Activated naive CD4-positive, alpha-beta T cell treated with anti-CD3 and anti-CD28 coated beads for 36 hours (primary cell): ENCODE data around the gene GPHN. TPM values are rescaled to one million over a fixed set of nuclear protein-coding genes. Genes with fewer than 3 reads are reported as not detected.
"Not testable (repeated sequence)": the region's sequence is repeated elsewhere in the genome, so short reads cannot be mapped to it uniquely, and the experiment has no call there.

Experiments used
- CTCF ChIA-PET: fragments of 350-600 bp; sonication (Branson Sonifier 250); formaldehyde crosslinking; loops from one replicate; lab custom pipeline; 2021; ENCODE audit warnings: antibody characterized with exemption; lab: Charles Lee
- DNase-seq: peaks from one replicate; pipeline ENCODE4 v3.0.0-alpha.2; 2020
- H3K27ac Mint-ChIP-seq: one replicate; pipeline ENCODE4 v1.8.0; 2021; ENCODE audit warnings: mild to moderate bottlenecking, mixed read lengths
- H3K27me3 Mint-ChIP-seq: one replicate; pipeline ENCODE4 v1.8.0; 2021; ENCODE audit warnings: low read depth, mixed read lengths
- H3K36me3 Mint-ChIP-seq: one replicate; pipeline ENCODE4 v1.8.0; 2021; ENCODE audit warnings: low read depth, mixed read lengths
- H3K4me1 Mint-ChIP-seq: one replicate; pipeline ENCODE4 v1.8.0; 2021; ENCODE audit warnings: low read depth, mixed read lengths
- H3K4me3 Mint-ChIP-seq: one replicate; pipeline ENCODE4 v1.8.0; 2021; ENCODE audit warnings: mild to moderate bottlenecking, moderate library complexity, mixed read lengths
- H3K9me3 Mint-ChIP-seq: one replicate; pipeline ENCODE4 v1.8.0; 2021; ENCODE audit warnings: mixed read lengths
- intact Hi-C: fragments of 100-400 bp; cut with micrococcal nuclease; formaldehyde crosslinking; loops from one replicate; pipeline ENCODE4 v1.15.1; 2023
- total RNA-seq, 2 experiments: library from RNA; stranded (reverse); gene quantifications; one replicate each; pipeline ENCODE4 v1.2.3, GENCODE V29; 2021

GPHN gene
- total RNA-seq, 2 experiments from 2014 or later, result 14.2 to 21.4 TPM

GRCh38 chr14:66545751-66546150, 37.8 kb downstream of the GPHN start:
- H3K36me3 Mint-ChIP-seq, CTCF ChIA-PET, H3K27me3 Mint-ChIP-seq, H3K9me3 Mint-ChIP-seq, intact Hi-C loops, H3K27ac Mint-ChIP-seq, H3K4me1 Mint-ChIP-seq, DNase-seq, H3K4me3 Mint-ChIP-seq: not testable (repeated sequence)

- Mint-ChIP-seq H3K36me3 (peaks cover 3% of the 10 kb centered on the region), H3K4me3 (no peak overlapping the region), H3K9me3 (no peaks in the 10 kb centered on the region), H3K4me1 (peaks cover 11% of the 10 kb centered on the region), H3K27ac (no peak overlapping the region), H3K27me3 (no peaks in the 10 kb centered on the region)
- no peak for DNase-seq
- CTCF ChIA-PET, result interaction anchor here (0.7 kb wide), 1 partner anchor 24 kb away, joined by 4 read pairs; no protein-coding TSS in a partner anchor
- intact Hi-C loops, result no loop called here
These were observed 55.8 kb downstream of the GPHN start for GRCh38 chr14:66563731-66564130.

DNA sequence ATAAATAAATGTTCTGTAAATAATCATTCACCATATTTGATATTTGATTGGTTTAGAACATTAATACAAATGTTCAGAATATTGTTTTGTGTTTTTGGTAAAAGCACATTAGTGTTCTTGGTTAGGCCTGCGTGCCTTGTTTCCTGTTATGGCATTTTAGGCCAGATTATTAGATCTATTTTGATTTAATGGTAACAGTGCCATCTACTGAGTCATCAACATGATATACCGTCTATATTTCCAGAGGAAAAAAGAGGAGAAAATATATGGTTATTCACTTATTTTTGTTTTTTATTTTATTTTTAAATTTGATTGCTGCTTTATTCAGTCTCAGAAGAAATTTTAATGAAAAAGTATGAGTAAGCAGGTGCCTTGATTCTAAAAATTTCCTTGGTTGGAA, 60.3 kb downstream of the GPHN start:
- DNase-seq, result no peak
- Mint-ChIP-seq H3K36me3 (peaks cover 19% of the 10 kb centered on the region), H3K27me3 (no peaks in the 10 kb centered on the region), H3K27ac (no peak overlapping the region), H3K9me3 (peaks cover 20% of the 10 kb centered on the region), H3K4me3 (no peak overlapping the region), H3K4me1 (peaks cover 23% of the 10 kb centered on the region)
- CTCF ChIA-PET, result interaction anchor here (1.4 kb wide), 1 partner anchor 73 kb away, joined by 3 read pairs; no protein-coding TSS in a partner anchor
- intact Hi-C loops, result no loop called here

DNA sequence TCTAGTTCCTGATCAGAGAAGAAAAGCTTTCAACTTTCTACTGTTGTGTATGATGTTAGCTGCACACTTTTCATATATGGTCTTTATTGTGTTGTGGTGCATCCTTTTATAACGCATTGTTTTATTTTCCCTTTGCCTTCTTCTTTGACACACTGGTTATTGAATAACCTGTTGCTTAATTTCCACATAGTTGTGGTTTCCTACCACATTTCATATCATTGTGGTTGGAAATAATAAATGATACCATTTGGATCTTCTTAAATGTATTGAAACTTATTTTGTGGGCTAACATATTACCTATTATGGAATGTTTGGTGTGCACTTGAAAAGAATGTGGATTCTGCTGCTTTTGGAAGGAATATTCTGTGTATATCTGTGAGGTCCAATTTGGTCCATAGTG, 64.9 kb downstream of the GPHN start:
- peaks cover 31% of the 10 kb centered on the region for H3K36me3 Mint-ChIP-seq
- CTCF ChIA-PET, result no interaction called here
- intact Hi-C loops, result no loop called here
- H3K4me1 Mint-ChIP-seq, result peaks cover 12% of the 10 kb centered on the region
- no peaks in the 10 kb centered on the region for H3K27me3 Mint-ChIP-seq
- H3K27ac Mint-ChIP-seq, result no peak overlapping the region
- peaks cover 30% of the 10 kb centered on the region for H3K9me3 Mint-ChIP-seq
- no peak overlapping the region for H3K4me3 Mint-ChIP-seq
- DNase-seq, result no peak

GRCh38 chr14:66575014-66575413, 67.1 kb downstream of the GPHN start:
- CTCF ChIA-PET, result no interaction called here
- Mint-ChIP-seq H3K27me3 (no peaks in the 10 kb centered on the region), H3K9me3 (peaks cover 38% of the 10 kb centered on the region), H3K27ac (no peak overlapping the region), H3K4me3 (no peak overlapping the region), H3K36me3 (peaks cover 30% of the 10 kb centered on the region), H3K4me1 (peaks cover 16% of the 10 kb centered on the region)
- intact Hi-C loops, result no loop called here
- no peak for DNase-seq

DNA sequence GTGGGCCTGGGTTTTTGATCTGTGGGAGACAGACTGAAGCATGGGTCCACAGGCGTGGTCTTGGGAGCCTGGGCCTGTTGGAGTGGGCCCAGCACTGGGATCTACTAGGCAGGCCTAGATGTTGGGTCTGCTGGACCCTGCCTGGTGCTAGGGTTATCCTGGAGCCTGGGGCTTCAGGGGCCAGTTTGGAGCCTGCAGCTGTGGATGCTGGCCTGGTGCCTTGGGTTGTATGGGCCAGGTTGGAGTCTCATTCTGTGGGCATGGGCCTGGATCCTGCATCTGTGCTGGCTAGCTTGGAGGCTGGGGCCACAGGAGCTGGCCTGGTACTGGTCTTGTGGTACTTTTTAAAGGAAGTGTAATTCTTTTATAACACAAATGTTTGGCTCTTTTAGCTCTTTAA, 68.0 kb downstream of the GPHN start:
- peaks cover 35% of the 10 kb centered on the region for H3K9me3 Mint-ChIP-seq
- no peak overlapping the region for H3K27ac Mint-ChIP-seq
- CTCF ChIA-PET, result no interaction called here
- no peak for DNase-seq
- peaks cover 16% of the 10 kb centered on the region for H3K4me1 Mint-ChIP-seq
- intact Hi-C loops, result no loop called here
- peaks cover 28% of the 10 kb centered on the region for H3K36me3 Mint-ChIP-seq
- H3K4me3 Mint-ChIP-seq, result no peak overlapping the region
- H3K27me3 Mint-ChIP-seq, result no peaks in the 10 kb centered on the region

GRCh38 chr14:66587753-66588152, 79.8 kb downstream of the GPHN start:
- H3K9me3 Mint-ChIP-seq, result peaks cover 39% of the 10 kb centered on the region
- DNase-seq, H3K27ac Mint-ChIP-seq, H3K27me3 Mint-ChIP-seq, H3K4me3 Mint-ChIP-seq, intact Hi-C loops, H3K4me1 Mint-ChIP-seq: not testable (repeated sequence)
- peaks cover 24% of the 10 kb centered on the region for H3K36me3 Mint-ChIP-seq
- CTCF ChIA-PET, result interaction anchor here (0.5 kb wide), 1 partner anchor 24 kb away, joined by 4 read pairs; no protein-coding TSS in a partner anchor

DNA sequence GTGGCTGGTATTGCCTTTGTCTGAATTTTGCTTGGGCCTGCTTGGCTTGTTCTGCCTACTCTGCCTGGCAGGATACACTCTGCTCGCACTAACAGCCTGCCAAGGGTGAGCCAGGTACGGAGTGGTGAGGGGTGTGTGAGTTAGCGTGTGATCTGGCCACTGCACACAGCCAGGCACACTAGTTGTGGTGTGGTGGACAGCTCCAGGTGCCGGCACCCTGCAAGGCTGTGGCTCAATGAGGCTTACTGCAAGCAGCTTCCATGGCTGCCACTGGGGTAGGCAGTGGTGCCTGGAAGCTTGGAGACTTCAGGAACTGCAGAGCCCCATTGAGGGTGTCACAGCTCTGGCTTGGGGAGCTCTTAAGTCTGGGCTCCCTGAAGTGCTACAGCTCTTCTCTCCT, 87.4 kb downstream of the GPHN start:
- no peaks in the 10 kb centered on the region for H3K4me1 Mint-ChIP-seq
- peaks cover 25% of the 10 kb centered on the region for H3K9me3 Mint-ChIP-seq
- H3K27me3 Mint-ChIP-seq, result no peaks in the 10 kb centered on the region
- no peak for DNase-seq
- peaks cover 8% of the 10 kb centered on the region for H3K36me3 Mint-ChIP-seq
- CTCF ChIA-PET, result no interaction called here
- intact Hi-C loops, result no loop called here
- H3K4me3 Mint-ChIP-seq, result no peak overlapping the region
- no peak overlapping the region for H3K27ac Mint-ChIP-seq

DNA sequence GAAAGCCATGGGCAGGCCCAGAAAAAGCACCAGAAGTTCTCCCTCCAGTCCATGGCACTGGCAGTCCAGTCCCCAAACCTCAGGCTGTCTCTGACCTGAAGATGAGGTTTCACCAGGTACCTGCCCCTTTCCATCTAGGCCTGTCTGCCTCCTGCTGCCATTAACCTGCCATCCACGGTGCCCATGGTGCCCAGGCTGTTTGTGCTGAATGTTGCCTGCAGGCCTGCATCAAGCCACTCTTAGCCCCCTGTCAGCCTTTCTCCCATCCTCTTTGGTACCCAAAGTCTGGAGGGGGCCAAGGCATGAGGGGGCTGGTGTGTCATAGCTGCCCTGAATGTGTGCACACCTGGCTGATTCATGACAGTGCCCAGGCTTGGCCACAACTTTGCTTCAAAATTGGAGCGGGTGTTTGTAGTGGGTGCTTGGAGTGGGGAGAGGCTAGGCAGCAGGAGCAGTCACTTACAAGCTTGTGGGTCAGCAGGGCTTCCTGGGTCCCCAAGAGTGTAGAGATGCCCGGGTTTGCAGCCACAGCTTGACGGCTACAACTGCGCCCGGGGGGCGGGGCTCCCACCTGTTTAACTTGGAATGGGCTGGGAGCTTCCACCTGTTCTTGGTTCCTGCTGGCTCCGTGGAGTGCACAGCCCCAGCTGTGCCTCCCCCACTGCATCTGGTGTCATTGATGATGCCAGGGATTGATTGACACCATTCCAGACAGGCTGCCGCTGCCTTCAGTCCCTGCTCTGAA, 88.5 kb downstream of the GPHN start:
- Mint-ChIP-seq H3K9me3 (peaks cover 20% of the 10 kb centered on the region), H3K36me3 (peaks cover 8% of the 10 kb centered on the region), H3K4me1 (peaks cover 4% of the 10 kb centered on the region), H3K27me3 (no peaks in the 10 kb centered on the region), H3K4me3 (no peak overlapping the region), H3K27ac (no peak overlapping the region)
- DNase-seq, result no peak
- intact Hi-C loops, result no loop called here
- CTCF ChIA-PET, result no interaction called here

DNA sequence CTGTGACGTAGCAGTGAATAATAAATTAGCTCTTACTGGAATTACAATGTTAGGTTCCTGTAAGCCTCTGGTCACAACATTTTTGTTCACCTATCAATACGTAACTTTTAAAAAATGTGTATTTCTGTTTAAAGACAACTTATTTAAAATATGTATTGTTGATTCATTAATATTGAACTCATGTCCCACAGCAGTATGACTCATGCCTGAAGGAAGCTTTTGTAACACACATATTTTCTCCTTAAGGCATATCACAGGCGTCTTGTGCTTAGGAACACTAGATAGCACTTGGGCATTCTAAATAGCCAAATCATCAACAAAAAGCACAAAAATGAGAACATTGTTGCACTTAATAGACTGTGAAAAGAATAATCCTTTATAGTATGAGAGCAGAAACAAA, 92.5 kb downstream of the GPHN start:
- no peaks in the 10 kb centered on the region for H3K27me3 Mint-ChIP-seq
- H3K9me3 Mint-ChIP-seq, result peaks cover 11% of the 10 kb centered on the region
- intact Hi-C loops, result no loop called here
- H3K27ac Mint-ChIP-seq, result no peak overlapping the region
- CTCF ChIA-PET, result no interaction called here
- no peak for DNase-seq
- peaks cover 11% of the 10 kb centered on the region for H3K36me3 Mint-ChIP-seq
- H3K4me3 Mint-ChIP-seq, result no peak overlapping the region
- H3K4me1 Mint-ChIP-seq, result peaks cover 14% of the 10 kb centered on the region

DNA sequence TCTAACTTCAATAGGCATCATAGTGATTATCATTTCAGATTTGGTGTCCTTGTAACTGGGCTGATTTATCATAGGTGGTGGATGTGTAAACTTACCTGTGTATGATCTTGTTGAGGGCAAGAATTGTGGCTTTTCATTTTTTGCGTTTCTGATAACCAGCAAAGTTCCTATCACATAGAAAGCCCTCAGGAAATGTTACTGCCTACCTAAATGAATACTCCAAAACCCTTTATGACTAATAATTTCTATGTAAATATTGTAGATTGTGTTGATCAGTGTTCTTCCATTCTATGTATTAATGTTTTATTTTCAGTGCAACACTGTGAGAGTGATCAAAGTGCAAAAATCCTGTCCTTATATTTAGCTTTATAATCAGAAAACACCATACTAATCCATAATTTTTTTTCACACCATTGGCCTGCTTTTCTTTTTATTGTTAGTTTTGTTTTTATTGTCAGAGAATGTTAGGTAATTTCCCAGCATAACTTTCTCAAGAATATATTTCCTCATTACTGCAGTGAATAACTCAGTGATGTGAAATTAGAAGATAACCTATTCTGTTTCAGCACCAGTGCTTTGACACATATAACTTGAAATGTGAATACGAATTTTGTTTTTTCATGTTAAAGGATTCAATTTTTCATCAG, 94.1 kb downstream of the GPHN start:
- CTCF ChIA-PET, result no interaction called here
- DNase-seq, result no peak
- H3K4me3 Mint-ChIP-seq, result no peak overlapping the region
- peaks cover 16% of the 10 kb centered on the region for H3K9me3 Mint-ChIP-seq
- H3K4me1 Mint-ChIP-seq, result peaks cover 20% of the 10 kb centered on the region
- no peaks in the 10 kb centered on the region for H3K27me3 Mint-ChIP-seq
- H3K36me3 Mint-ChIP-seq, result peaks cover 8% of the 10 kb centered on the region
- no peak overlapping the region for H3K27ac Mint-ChIP-seq
- intact Hi-C loops, result loop anchor here (2.0 kb wide), 1 partner anchor 533 kb away; no protein-coding TSS in a partner anchor

DNA sequence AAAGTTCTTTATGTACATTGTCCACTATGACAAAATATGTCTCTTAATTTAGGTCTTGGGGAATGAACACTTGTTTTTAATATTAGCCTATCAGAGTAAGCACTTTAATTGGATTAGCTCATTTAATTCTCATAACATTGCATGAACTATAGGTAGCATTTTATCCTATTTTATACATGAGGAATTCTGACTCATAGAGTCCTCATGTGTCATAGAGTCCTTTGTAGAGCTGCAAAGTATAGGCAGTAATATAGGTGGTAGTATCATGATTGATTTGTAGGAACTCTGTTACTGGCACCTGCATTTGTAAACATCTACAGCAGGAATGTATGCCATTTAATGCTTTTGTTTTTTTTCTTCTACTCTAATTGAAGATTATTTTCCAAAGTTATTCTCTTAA, 96.0 kb downstream of the GPHN start:
- Mint-ChIP-seq H3K4me1 (peaks cover 24% of the 10 kb centered on the region), H3K4me3 (no peak overlapping the region), H3K27me3 (no peaks in the 10 kb centered on the region), H3K27ac (no peak overlapping the region), H3K36me3 (peaks cover 12% of the 10 kb centered on the region), H3K9me3 (peaks cover 27% of the 10 kb centered on the region)
- no peak for DNase-seq
- CTCF ChIA-PET, result no interaction called here
- intact Hi-C loops, result loop anchor here (2.0 kb wide), 1 partner anchor 531 kb away; no protein-coding TSS in a partner anchor

- Mint-ChIP-seq H3K27me3 (no peaks in the 10 kb centered on the region), H3K36me3 (peaks cover 16% of the 10 kb centered on the region), H3K9me3 (peaks cover 43% of the 10 kb centered on the region), H3K4me1 (peaks cover 25% of the 10 kb centered on the region), H3K27ac (no peak overlapping the region), H3K4me3 (no peak overlapping the region)
- CTCF ChIA-PET, result no interaction called here
- intact Hi-C loops, result loop anchor here (5.0 kb wide), 1 partner anchor 100 kb away; the partner anchor contains the start of gene GPHN
- no peak for DNase-seq
These were observed 98.9 kb downstream of the GPHN start for GRCh38 chr14:66606826-66607225.
